CD4-positive, alpha-beta T cell (primary cell): Measurements from ENCODE around the gene TMEM81. TPM values are rescaled to one million over a fixed set of nuclear protein-coding genes. Genes with fewer than 3 reads are reported as not detected.

Source experiments
- ATAC-seq: fragments of 200-7000 bp; cut with Tn5 transposase; one replicate; pipeline ENCODE4 v1.10.0; 2022; ENCODE audit warnings: mild to moderate bottlenecking; ENCODE audit not compliant: poor library complexity
- CTCF ChIA-PET: fragments of 350-600 bp; sonication (Branson Sonifier 250); formaldehyde crosslinking; loops from one replicate; lab custom pipeline; 2021; ENCODE audit warnings: antibody characterized with exemption, inconsistent platforms; lab: Charles Lee
- POLR2A ChIA-PET: fragments of 350-600 bp; sonication (Branson Sonifier 250); formaldehyde crosslinking; loops from one replicate; lab custom pipeline; 2021; ENCODE audit warnings: antibody characterized with exemption, inconsistent platforms; lab: Charles Lee
- DNase-seq, 14 experiments: peaks; one replicate each; pipeline ENCODE4 v3.0.0-alpha.2; 2013 to 2020; ENCODE audit warnings: mixed read lengths in 2 of 14
- H3K27ac ChIP-seq, 2 donors: one replicate each; pipeline versions ENCODE4 v1.5.1 to v1.7.0; 2013; ENCODE audit warnings: low read length in 2 of 2, low read depth in 1 of 2, mild to moderate bottlenecking in 1 of 2
- H3K27me3 ChIP-seq, 2 experiments: 1 replicate in 1 of 2; 2 replicates in 1 of 2; pipeline versions ENCODE4 v1.6.1 to v1.7.0; 2013; ENCODE audit warnings: low read length in 2 of 2, control low read depth in 1 of 2, mild to moderate bottlenecking in 1 of 2, moderate library complexity in 1 of 2; ENCODE audit not compliant: insufficient read depth in 2 of 2, control insufficient read depth in 1 of 2
- H3K36me3 ChIP-seq: one replicate; pipeline ENCODE4 v1.6.1; 2013; ENCODE audit warnings: low read length, control low read depth; ENCODE audit not compliant: insufficient read depth
- H3K4me1 ChIP-seq: one replicate; pipeline ENCODE4 v1.6.1; 2013; ENCODE audit warnings: low read length, control low read depth; ENCODE audit not compliant: insufficient read depth
- H3K4me3 ChIP-seq: one replicate; pipeline ENCODE4 v1.5.1; 2013; ENCODE audit warnings: mild to moderate bottlenecking, low read length, moderate library complexity
- H3K9me3 ChIP-seq, 2 experiments: 1 replicate in 1 of 2; 2 replicates in 1 of 2; pipeline versions ENCODE4 v1.6.1 to v1.7.0; 2013; ENCODE audit warnings: low read length in 2 of 2, mild to moderate bottlenecking in 2 of 2, control low read depth in 1 of 2, moderate library complexity in 1 of 2; ENCODE audit not compliant: control insufficient read depth in 1 of 2, insufficient read depth in 1 of 2
- H3K27ac Mint-ChIP-seq: one replicate; pipeline ENCODE4 v1.8.0; 2020; ENCODE audit warnings: mixed read lengths
- H3K27me3 Mint-ChIP-seq: one replicate; pipeline ENCODE4 v1.8.0; 2021; ENCODE audit warnings: mixed read lengths
- H3K36me3 Mint-ChIP-seq: one replicate; pipeline ENCODE4 v1.8.0; 2021; ENCODE audit warnings: low read depth, mixed read lengths
- H3K4me1 Mint-ChIP-seq: one replicate; pipeline ENCODE4 v1.8.0; 2021; ENCODE audit warnings: low read depth, mixed read lengths
- H3K4me3 Mint-ChIP-seq: one replicate; pipeline ENCODE4 v1.8.0; 2020; ENCODE audit warnings: mild to moderate bottlenecking, mixed read lengths
- H3K9me3 Mint-ChIP-seq: one replicate; pipeline ENCODE4 v1.8.0; 2020; ENCODE audit warnings: mixed read lengths
- intact Hi-C, 2 experiments: fragments of 100-400 bp; cut with DNase I in 1 of 2; cut with micrococcal nuclease in 1 of 2; formaldehyde crosslinking; loops; one replicate each; pipeline versions ENCODE4 v1.15.1 to v1.9.0; 2023 to 2025; cut with DNase I, micrococcal nuclease
- total RNA-seq, 174 experiments: library from RNA in 2 of 174; stranded (reverse) in 2 of 174; gene quantifications; one replicate each; pipeline ENCODE4 v1.2.3 and lab custom pipeline; 2021 to 2026
- TF ChIP-seq, protein P1 (sequence below): fragments of 200-600 bp; IDR thresholded peaks from one replicate; pipeline ENCODE4 v1.8.0; 2022; ENCODE audit warnings: antibody characterized with exemption, mild to moderate bottlenecking

The TMEM81 gene
- total RNA-seq, 2 experiments from 2014 or later: 2.1 to 2.2 TPM

DNA sequence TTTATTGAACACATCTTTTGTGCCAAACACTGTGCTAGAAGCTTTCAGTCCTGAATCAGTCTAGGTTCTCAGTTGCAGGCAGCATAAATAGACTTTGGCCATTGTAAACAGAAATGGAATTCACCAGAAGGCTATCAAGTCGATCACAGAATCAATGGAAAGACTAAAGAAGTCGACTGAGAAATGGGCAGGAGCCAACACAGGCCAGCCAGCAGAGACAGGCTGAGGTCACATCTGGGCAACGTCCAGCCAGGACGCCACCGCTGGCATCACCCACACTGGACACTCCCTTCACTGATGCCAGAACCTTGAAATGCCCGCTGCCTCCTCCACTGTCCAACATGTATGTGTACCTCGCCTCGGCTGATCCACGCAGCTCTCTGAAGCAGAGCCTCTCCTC lies 46.7 kb downstream of the TMEM81 start:
- ChIA-PET CTCF (no interaction called here), POLR2A (no interaction called here)
- H3K4me1 Mint-ChIP-seq: no peaks in the 10 kb centered on the region
- no peak overlapping the region for H3K27ac ChIP-seq
- DNase-seq: no peak
- no peak overlapping the region for H3K4me3 ChIP-seq
- peaks cover 4 to 10% of the 10 kb centered on the region in 2 experiments for H3K27me3 ChIP-seq
- no peaks in the 10 kb centered on the region for H3K36me3 ChIP-seq
- peaks cover 0 to 4% of the 10 kb centered on the region in 2 experiments for H3K9me3 ChIP-seq
- H3K9me3 Mint-ChIP-seq: peaks cover 3% of the 10 kb centered on the region
- intact Hi-C loops: no loop called here
- H3K27me3 Mint-ChIP-seq: peaks cover 38% of the 10 kb centered on the region
- TF ChIP-seq, protein P1, sequence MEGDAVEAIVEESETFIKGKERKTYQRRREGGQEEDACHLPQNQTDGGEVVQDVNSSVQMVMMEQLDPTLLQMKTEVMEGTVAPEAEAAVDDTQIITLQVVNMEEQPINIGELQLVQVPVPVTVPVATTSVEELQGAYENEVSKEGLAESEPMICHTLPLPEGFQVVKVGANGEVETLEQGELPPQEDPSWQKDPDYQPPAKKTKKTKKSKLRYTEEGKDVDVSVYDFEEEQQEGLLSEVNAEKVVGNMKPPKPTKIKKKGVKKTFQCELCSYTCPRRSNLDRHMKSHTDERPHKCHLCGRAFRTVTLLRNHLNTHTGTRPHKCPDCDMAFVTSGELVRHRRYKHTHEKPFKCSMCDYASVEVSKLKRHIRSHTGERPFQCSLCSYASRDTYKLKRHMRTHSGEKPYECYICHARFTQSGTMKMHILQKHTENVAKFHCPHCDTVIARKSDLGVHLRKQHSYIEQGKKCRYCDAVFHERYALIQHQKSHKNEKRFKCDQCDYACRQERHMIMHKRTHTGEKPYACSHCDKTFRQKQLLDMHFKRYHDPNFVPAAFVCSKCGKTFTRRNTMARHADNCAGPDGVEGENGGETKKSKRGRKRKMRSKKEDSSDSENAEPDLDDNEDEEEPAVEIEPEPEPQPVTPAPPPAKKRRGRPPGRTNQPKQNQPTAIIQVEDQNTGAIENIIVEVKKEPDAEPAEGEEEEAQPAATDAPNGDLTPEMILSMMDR: no peak
- no peaks in the 10 kb centered on the region for H3K4me1 ChIP-seq
- H3K36me3 Mint-ChIP-seq: no peaks in the 10 kb centered on the region
- H3K4me3 Mint-ChIP-seq: no peak overlapping the region
- ATAC-seq: no peak
- no peak overlapping the region for H3K27ac Mint-ChIP-seq

Other genes starting within 250 kb of the TMEM81 start
- gene NFASC, start 213.6 kb downstream of the TMEM81 start, total RNA-seq: not detected
- gene CNTN2, start 41.2 kb downstream of the TMEM81 start, total RNA-seq: not detected
- 10 to 100 TPM; 14.8 to 15.6 TPM for gene RBBP5, start 37.5 kb upstream of the TMEM81 start, total RNA-seq
- gene DSTYK, start 127.2 kb upstream of the TMEM81 start, total RNA-seq: 10 to 100 TPM; 13.9 to 15.3 TPM
- 1 to 10 TPM in 1 of 2 experiments, under 1 TPM in 1; 0.74 to 1.1 TPM for gene TMCC2, start 143.5 kb upstream of the TMEM81 start, total RNA-seq
- gene NUAK2, start 237.3 kb upstream of the TMEM81 start, total RNA-seq: 10 to 100 TPM; 14.9 to 15.3 TPM